PC-3 (cell line): ENCODE measurements around the gene DDX21. TPM values are rescaled to one million over a fixed set of nuclear protein-coding genes. Genes with fewer than 3 reads are reported as not detected.
"Not testable (repeated sequence)": the region's sequence is repeated elsewhere in the genome, so short reads cannot be mapped to it uniquely, and the experiment has no call there.

Source experiments
- ATAC-seq: fragments of 200-7000 bp; cut with Tn5 transposase; 2 replicates; pipeline ENCODE4 v1.9.1; 2020; ENCODE audit warnings: mild to moderate bottlenecking, moderate library complexity
- BruUV-seq: library from RNA; stranded (reverse); fragments of 400-500 nt; replicated peaks from 2 replicates; lab custom pipeline; 2021; lab: Mats Ljungman, UMichigan
- CTCF ChIA-PET: fragments of 300-600 bp; sonication (Branson Sonifier 250); formaldehyde crosslinking; loops from one replicate; lab custom pipeline; 2022; ENCODE audit warnings: antibody characterized with exemption; lab: Charles Lee
- POLR2A ChIA-PET: fragments of 300-600 bp; sonication (Branson Sonifier 250); formaldehyde crosslinking; loops from one replicate; lab custom pipeline; 2022; ENCODE audit warnings: antibody characterized with exemption; ENCODE audit not compliant: unreplicated experiment; lab: Charles Lee
- DNase-seq: peaks from one replicate; pipeline ENCODE4 v3.0.0-alpha.2; 2015
- H2AFZ ChIP-seq: fragments of 300-600 bp; sonication (generic); 2 replicates; pipeline ENCODE4 v1.6.0; 2016; ENCODE audit warnings: antibody characterized with exemption, low read length
- H3F3A ChIP-seq: fragments of 300-600 bp; sonication (generic); one replicate; pipeline ENCODE4 v1.6.0; 2017; ENCODE audit warnings: antibody characterized with exemption, low read length, control low read depth, mild to moderate bottlenecking; ENCODE audit not compliant: unreplicated experiment
- H3K27ac ChIP-seq: fragments of 300-600 bp; sonication (generic); 2 replicates; pipeline ENCODE4 v1.5.1; 2016; ENCODE audit warnings: mild to moderate bottlenecking, low read length
- H3K27me3 ChIP-seq: fragments of 300-600 bp; sonication (generic); 2 replicates; pipeline ENCODE4 v1.6.1; 2016; ENCODE audit warnings: low read length, mixed read lengths
- H3K36me3 ChIP-seq: fragments of 300-600 bp; sonication (generic); 2 replicates; pipeline ENCODE4 v1.6.1; 2016; ENCODE audit warnings: low read depth, mixed run types, low read length, mixed read lengths
- H3K4me1 ChIP-seq: fragments of 300-600 bp; sonication (generic); 2 replicates; pipeline ENCODE4 v1.5.1; 2016; ENCODE audit warnings: low read length; ENCODE audit not compliant: insufficient read depth
- H3K4me2 ChIP-seq: fragments of 300-600 bp; sonication (generic); 2 replicates; pipeline ENCODE4 v1.6.0; 2016; ENCODE audit warnings: low read length
- H3K4me3 ChIP-seq: fragments of 300-600 bp; sonication (generic); 2 replicates; pipeline ENCODE4 v1.5.1; 2016; ENCODE audit warnings: mild to moderate bottlenecking, low read length, mixed read lengths
- H3K79me2 ChIP-seq: fragments of 300-600 bp; sonication (generic); 2 replicates; pipeline ENCODE4 v1.6.1; 2017; ENCODE audit warnings: low read length, mixed read lengths
- H3K9ac ChIP-seq: fragments of 300-600 bp; sonication (generic); 2 replicates; pipeline ENCODE4 v1.6.0; 2016; ENCODE audit warnings: mild to moderate bottlenecking, low read length
- H3K9me2 ChIP-seq: fragments of 300-600 bp; sonication (generic); replicated peaks from 2 replicates; pipeline ENCODE4 v1.6.1; 2016; ENCODE audit warnings: mixed run types, low read length, mixed read lengths
- H3K9me3 ChIP-seq: fragments of 300-600 bp; sonication (generic); 2 replicates; pipeline ENCODE4 v1.6.1; 2016; ENCODE audit warnings: low read length, mixed read lengths
- H4K20me1 ChIP-seq: fragments of 300-600 bp; sonication (generic); 2 replicates; pipeline ENCODE4 v1.6.1; 2016; ENCODE audit warnings: low read length, mixed read lengths
- EZH2 ChIP-seq: fragments of 300-600 bp; sonication (generic); IDR thresholded peaks from one replicate; pipeline ENCODE4 v1.6.1; 2017; ENCODE audit warnings: antibody characterized with exemption, mild to moderate bottlenecking, low read length; ENCODE audit not compliant: unreplicated experiment
- EZH2phosphoT487 ChIP-seq: fragments of 300-600 bp; sonication (generic); IDR thresholded peaks from 2 replicates; pipeline ENCODE4 v1.6.1; 2018; ENCODE audit warnings: mild to moderate bottlenecking, antibody characterized with exemption, low read length, borderline replicate concordance
- intact Hi-C: fragments of 100-400 bp; cut with micrococcal nuclease; formaldehyde crosslinking; loops from 2 replicates; pipeline ENCODE4 v1.9.0; 2023
- total RNA-seq: library from RNA; depleted of rRNA; stranded (reverse); fragments of >200 nt; gene quantifications from 2 replicates; pipeline ENCODE4 v1.2.3, GENCODE V29; 2014
- TF ChIP-seq, protein P1 (sequence below): fragments of 300-600 bp; sonication (generic); conservative IDR thresholded peaks from 2 replicates; pipeline ENCODE4 v1.5.1; 2017; ENCODE audit warnings: antibody characterized with exemption, low read depth, mild to moderate bottlenecking, low read length

The DDX21 gene
- total RNA-seq, 1 experiment from 2014 or later: 169 TPM

- TF ChIP-seq EZH2phosphoT487: no peak
- TF ChIP-seq, protein P1, sequence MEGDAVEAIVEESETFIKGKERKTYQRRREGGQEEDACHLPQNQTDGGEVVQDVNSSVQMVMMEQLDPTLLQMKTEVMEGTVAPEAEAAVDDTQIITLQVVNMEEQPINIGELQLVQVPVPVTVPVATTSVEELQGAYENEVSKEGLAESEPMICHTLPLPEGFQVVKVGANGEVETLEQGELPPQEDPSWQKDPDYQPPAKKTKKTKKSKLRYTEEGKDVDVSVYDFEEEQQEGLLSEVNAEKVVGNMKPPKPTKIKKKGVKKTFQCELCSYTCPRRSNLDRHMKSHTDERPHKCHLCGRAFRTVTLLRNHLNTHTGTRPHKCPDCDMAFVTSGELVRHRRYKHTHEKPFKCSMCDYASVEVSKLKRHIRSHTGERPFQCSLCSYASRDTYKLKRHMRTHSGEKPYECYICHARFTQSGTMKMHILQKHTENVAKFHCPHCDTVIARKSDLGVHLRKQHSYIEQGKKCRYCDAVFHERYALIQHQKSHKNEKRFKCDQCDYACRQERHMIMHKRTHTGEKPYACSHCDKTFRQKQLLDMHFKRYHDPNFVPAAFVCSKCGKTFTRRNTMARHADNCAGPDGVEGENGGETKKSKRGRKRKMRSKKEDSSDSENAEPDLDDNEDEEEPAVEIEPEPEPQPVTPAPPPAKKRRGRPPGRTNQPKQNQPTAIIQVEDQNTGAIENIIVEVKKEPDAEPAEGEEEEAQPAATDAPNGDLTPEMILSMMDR: no peak
- no peak for TF ChIP-seq EZH2
- ChIA-PET POLR2A (no interaction called here), CTCF (no interaction called here)
- intact Hi-C loops: no loop called here
- no TSS peak for BruUV-seq
- Histone ChIP-seq H2AFZ (no peak overlapping the region), H3K4me2 (no peak overlapping the region), H3K79me2 (no peaks in the 10 kb centered on the region), H3K4me1 (no peaks in the 10 kb centered on the region), H3F3A (no peaks in the 10 kb centered on the region), H3K36me3 (peaks cover 37% of the 10 kb centered on the region), H3K27ac (no peak overlapping the region), H4K20me1 (no peaks in the 10 kb centered on the region), H3K27me3 (no peaks in the 10 kb centered on the region), H3K9me2 (no peaks in the 10 kb centered on the region), H3K9ac (no peak overlapping the region), H3K4me3 (no peak overlapping the region), H3K9me3 (no peaks in the 10 kb centered on the region)
- no peak for ATAC-seq
- no peak for DNase-seq
Measured at GRCh38 chr10:68934994-68935393, 21.0 kb upstream of the DDX21 start.

GRCh38 chr10:68938117-68938516 lies 17.9 kb upstream of the DDX21 start:
- no TSS peak for BruUV-seq
- H3K79me2 ChIP-seq: no peaks in the 10 kb centered on the region
- H3K4me1 ChIP-seq: no peaks in the 10 kb centered on the region
- H2AFZ ChIP-seq: no peak overlapping the region
- H3K4me2 ChIP-seq: no peak overlapping the region
- H3K36me3 ChIP-seq: peaks cover 42% of the 10 kb centered on the region
- ATAC-seq (no peak), DNase-seq (no peak)
- TF ChIP-seq EZH2phosphoT487: no peak
- TF ChIP-seq, protein P1: no peak
- no peak for TF ChIP-seq EZH2
- CTCF ChIA-PET: no interaction called here
- intact Hi-C loops: no loop called here
- H3K9ac ChIP-seq: no peak overlapping the region
- no peaks in the 10 kb centered on the region for H3K9me2 ChIP-seq
- H3K27ac ChIP-seq: no peak overlapping the region
- no peaks in the 10 kb centered on the region for H3K27me3 ChIP-seq
- no peaks in the 10 kb centered on the region for H4K20me1 ChIP-seq
- H3F3A ChIP-seq: no peaks in the 10 kb centered on the region
- POLR2A ChIA-PET: no interaction called here
- H3K9me3 ChIP-seq: no peaks in the 10 kb centered on the region
- H3K4me3 ChIP-seq: no peak overlapping the region

DNA sequence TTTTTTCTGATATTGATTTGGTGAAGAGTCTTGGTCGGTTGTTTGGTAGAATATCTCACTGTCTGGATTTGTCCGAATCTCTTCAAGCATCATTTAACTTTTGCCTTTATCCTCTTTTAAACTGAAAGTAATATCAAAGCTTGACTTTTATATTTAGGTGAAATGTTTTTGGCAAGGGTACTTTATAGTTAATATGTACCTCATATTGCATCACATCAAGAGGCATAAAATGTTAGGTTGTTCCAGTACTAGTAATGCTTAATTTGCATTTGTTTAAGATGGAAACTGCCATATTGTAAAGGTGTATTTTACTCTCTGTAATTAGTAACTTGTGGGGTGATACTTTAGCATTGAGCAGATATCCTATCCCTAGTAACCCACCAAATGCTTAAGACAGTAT lies 17.1 kb upstream of the DDX21 start:
- H3F3A ChIP-seq: no peaks in the 10 kb centered on the region
- no peak for DNase-seq

GRCh38 chr10:68940917-68941316 lies 15.1 kb upstream of the DDX21 start:
- H3K4me1 ChIP-seq, H2AFZ ChIP-seq, CTCF ChIA-PET, H3K27me3 ChIP-seq, DNase-seq, BruUV-seq, H3K4me2 ChIP-seq, H3K9me3 ChIP-seq, H3K79me2 ChIP-seq, H3K9me2 ChIP-seq, H3F3A ChIP-seq, ATAC-seq, H3K4me3 ChIP-seq, H3K27ac ChIP-seq, intact Hi-C loops, H4K20me1 ChIP-seq, H3K9ac ChIP-seq: not testable (repeated sequence)
- peaks cover 28% of the 10 kb centered on the region for H3K36me3 ChIP-seq
- POLR2A ChIA-PET: interaction anchor here (0.6 kb wide), 1 partner anchor 41 kb away, joined by 3 read pairs; no protein-coding TSS in a partner anchor

More for the DNA sequence above, 17.1 kb upstream of the DDX21 start:
- intact Hi-C loops: no loop called here
- Histone ChIP-seq H4K20me1 (no peaks in the 10 kb centered on the region), H3K27me3 (no peaks in the 10 kb centered on the region), H3K9ac (no peak overlapping the region), H2AFZ (no peak overlapping the region), H3K4me1 (no peaks in the 10 kb centered on the region), H3K27ac (no peak overlapping the region), H3K4me2 (no peak overlapping the region), H3K9me2 (no peaks in the 10 kb centered on the region), H3K9me3 (no peaks in the 10 kb centered on the region), H3K4me3 (no peak overlapping the region), H3K79me2 (no peaks in the 10 kb centered on the region), H3K36me3 (peaks cover 38% of the 10 kb centered on the region)
- ChIA-PET POLR2A (no interaction called here), CTCF (no interaction called here)
- no TSS peak for BruUV-seq
- ATAC-seq: no peak
- TF ChIP-seq EZH2: no peak
